GM10266 (cell line): Measurements from ENCODE around the gene ACOX3.
A peak's percentile ranks its signal among the peaks of the same experiment; 100 is the strongest.
"Not testable (repeated sequence)": the region's sequence is repeated elsewhere in the genome, so short reads cannot be mapped to it uniquely, and the experiment has no call there.

Experiments used
- DNase-seq: peaks from one replicate; pipeline ENCODE4 v3.0.0; 2012; ENCODE audit errors: extremely low spot score
- TF ChIP-seq, protein P1 (sequence below): IDR thresholded peaks from 2 replicates; pipeline ENCODE4 v1.5.1; 2012; ENCODE audit warnings: mild to moderate bottlenecking, low read depth; ENCODE audit not compliant: control insufficient read depth, insufficient read depth; ENCODE audit errors: missing control alignments

Gene ACOX3

DNA sequence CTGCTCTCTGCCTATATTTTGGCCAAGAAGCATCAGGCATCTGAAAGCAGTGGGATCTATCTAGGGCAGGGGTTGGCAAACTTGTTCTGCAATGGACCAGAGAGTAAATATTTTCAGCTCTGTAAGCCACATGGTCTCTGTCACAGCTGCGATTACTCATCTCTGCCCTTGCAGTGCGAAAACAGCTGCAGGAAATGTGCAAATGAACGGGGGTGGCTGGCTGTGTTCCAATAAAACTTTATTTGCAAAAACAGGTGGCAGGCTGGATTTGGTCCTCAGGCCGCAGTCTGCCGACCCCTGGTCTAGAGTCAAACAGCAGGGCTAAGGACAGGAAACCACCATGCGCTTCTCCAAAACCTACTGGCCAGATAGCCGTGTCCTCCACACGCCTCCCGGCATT lies 48.6 kb downstream of the ACOX3 start:
- TF ChIP-seq, protein P1, sequence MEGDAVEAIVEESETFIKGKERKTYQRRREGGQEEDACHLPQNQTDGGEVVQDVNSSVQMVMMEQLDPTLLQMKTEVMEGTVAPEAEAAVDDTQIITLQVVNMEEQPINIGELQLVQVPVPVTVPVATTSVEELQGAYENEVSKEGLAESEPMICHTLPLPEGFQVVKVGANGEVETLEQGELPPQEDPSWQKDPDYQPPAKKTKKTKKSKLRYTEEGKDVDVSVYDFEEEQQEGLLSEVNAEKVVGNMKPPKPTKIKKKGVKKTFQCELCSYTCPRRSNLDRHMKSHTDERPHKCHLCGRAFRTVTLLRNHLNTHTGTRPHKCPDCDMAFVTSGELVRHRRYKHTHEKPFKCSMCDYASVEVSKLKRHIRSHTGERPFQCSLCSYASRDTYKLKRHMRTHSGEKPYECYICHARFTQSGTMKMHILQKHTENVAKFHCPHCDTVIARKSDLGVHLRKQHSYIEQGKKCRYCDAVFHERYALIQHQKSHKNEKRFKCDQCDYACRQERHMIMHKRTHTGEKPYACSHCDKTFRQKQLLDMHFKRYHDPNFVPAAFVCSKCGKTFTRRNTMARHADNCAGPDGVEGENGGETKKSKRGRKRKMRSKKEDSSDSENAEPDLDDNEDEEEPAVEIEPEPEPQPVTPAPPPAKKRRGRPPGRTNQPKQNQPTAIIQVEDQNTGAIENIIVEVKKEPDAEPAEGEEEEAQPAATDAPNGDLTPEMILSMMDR = no peak
- DNase-seq = peak; percentile 70

DNA sequence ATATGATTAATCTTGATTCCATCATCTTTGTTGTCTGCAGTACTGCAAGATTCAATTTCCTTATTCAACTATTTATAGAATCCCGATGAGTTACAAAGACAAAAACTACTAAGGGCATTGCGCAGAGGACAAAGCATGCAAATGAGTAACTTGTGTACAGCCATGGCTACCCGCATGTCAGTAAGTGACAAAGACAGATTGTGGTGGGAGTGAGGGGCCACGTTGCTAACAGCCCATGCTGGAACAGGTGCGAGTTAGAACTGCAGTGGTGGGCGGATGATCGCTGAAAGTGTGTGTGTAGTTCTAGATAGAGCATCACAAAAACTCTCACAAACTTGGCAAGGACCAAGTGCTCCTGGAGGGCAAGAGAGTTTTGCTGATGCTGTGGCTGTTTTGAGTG lies 49.5 kb downstream of the ACOX3 start:
- TF ChIP-seq, protein P1 = no peak
- DNase-seq = no peak

DNA sequence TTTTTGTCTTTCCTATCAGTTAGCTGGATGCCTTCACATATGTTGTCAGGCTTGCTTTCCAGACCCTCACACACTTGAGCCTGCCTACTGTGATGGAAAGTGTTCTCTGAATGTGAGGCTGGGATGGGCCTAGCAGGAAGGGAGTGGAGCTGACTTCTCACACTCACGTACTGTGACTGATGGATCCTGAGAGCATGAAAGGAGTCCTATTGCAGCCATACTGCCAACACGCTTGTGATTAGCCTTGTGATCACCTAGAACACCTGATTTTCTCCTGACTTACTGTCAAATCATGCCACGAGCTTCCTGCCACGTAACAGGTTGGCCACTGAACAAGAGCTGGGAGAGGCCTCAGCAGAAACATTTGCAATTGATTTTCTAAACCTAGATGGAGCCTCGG lies 49.9 kb downstream of the ACOX3 start:
- TF ChIP-seq, protein P1 = no peak
- no peak for DNase-seq

DNA sequence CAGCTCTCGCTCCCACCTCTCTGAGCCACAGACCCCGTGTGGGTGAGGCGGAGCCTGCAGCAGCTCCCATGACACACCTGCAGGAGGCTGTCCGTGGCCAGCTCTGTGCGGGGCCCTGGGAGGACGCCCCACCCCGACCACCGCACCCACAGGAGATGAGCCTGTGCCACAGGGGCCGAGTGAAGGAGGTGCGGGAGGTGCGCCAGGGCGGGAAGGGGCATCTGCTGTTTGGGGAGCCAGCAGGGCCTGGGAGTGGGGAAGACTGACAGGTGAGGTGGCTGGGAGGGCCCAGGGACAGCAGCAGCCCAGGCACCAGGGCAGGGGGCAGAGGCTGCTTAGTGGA lies 52.0 kb downstream of the ACOX3 start:
- TF ChIP-seq, protein P1 = no peak
- no peak for DNase-seq

DNA sequence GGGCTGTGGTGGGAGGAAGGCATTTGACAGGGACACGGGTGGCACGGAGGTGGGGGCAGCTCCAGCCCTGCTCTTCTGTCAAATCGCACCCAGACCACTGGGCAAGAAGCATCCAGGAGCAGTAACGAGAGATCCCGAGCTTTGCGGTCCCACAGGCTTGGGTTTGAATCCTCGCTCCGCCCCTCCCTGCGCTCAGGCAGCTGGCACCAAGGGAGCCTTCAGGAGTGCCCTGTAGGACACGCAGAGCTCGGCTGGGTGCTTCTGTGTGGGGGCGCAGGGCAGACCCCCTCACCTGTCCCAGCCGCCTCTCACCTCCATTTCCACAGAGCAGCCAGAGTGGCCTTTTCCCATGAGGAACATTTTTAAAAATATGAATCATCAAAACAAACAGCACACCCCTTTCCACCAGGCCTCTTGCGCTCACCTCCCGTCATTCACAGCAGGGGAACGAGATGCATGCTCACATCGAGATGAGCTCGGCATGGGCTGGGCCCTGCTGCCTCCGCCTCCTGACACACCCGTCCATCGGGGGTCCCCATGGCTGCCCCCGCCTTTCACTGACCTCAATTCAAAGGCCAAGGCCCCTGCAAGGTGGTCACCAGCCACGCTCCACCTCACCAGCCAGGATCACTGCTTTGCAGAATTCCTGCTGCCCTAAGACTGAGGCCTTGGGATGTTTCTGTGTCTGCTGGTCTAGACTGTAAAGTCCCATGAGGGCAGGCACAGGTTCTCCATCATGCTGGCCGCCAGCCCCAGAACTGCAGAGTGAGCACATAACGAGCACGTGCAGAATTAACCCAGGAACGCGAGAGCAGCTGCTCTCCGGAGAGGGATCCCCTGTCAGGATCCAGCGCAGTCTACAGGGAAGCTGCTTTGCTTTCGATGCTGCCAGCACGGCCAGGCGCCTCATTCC lies 52.7 kb downstream of the ACOX3 start:
- DNase-seq = no peak
- TF ChIP-seq, protein P1 = no peak

DNA sequence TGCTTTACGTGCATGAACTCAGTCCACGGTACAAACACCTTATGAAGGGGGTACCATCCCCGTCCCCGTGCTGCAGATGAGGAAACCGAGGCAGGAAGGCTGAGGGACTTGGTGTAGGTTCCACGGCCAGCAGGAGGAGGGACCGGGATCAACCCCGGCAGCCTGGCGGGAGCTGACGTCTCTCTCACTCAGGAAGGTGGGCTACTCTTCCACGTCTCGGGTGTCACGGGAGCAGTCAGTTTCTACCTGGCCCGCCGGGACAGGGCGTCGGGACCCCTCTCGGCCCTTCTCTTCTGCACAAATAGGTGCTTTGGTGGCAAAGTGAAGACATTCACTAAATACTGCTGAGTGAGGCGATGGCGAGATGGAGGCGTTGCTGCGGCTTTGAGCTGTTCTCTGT lies 53.3 kb downstream of the ACOX3 start:
- TF ChIP-seq, protein P1 = no peak
- DNase-seq = no peak

DNA sequence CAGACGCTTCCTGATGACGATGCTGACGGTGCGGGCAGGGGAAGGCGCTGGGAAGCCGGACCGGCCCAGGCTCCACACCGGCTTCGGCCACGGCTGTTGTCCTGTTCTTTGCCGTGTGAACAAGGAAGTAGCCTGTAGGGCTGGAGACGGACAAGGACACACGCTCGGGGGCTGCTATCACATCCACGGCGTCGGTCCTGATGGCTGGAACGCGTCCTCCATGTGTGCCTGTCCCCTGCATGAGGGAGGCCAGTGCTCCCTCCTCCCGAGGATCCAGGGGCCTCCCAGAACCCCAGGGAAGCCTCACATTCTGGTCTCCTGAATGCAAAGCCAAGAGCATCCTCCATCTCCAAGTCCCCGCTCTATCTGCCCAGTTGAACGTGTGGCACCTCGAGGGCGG lies 53.8 kb downstream of the ACOX3 start:
- TF ChIP-seq, protein P1 = no peak
- no peak for DNase-seq

DNA sequence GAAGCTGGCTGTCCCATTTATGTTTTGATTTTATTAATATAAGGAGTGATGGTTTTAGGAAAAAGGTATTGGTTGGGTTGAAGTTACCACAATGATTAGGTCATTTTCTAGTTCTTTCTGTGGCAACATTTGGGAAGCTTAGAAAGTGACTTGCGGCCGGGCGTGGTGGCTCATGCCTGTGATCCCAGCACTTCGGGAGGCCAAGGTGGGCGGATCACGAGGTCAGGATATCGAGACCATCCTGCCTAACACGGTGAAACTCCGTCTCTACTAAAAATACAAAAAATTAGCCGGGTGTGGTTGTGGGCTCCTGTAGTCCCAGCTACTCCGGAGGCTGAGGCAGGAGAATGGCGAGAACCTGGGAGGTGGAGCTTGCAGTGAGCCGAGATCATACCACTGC lies 54.4 kb downstream of the ACOX3 start:
- DNase-seq = not testable (repeated sequence)
